Neutrophil (primary cell): ENCODE data around the gene MAPK1IP1L.
A peak's percentile ranks its signal among the peaks of the same experiment; 100 is the strongest.

Experiments used
- H3K27ac ChIP-seq: fragments of 200-600 bp; sonication (generic); 2 replicates; pipeline ENCODE4 v1.5.1; 2016; ENCODE audit warnings: mild to moderate bottlenecking, moderate library complexity
- H3K27me3 ChIP-seq: fragments of 200-600 bp; sonication (generic); 2 replicates; pipeline ENCODE4 v1.6.0; 2016; ENCODE audit warnings: mild to moderate bottlenecking
- H3K36me3 ChIP-seq: fragments of 200-600 bp; sonication (generic); 2 replicates; pipeline ENCODE4 v1.5.1; 2017
- H3K4me1 ChIP-seq, 2 experiments: fragments of 200-600 bp in 1 of 2; sonication (generic) in 1 of 2; 1 replicate in 1 of 2; 2 replicates in 1 of 2; pipeline versions ENCODE4 v1.5.1 to v1.6.1; 2013 to 2016; ENCODE audit warnings: low read depth in 1 of 2, low read length in 1 of 2, mild to moderate bottlenecking in 1 of 2, moderate library complexity in 1 of 2; ENCODE audit not compliant: control insufficient read depth in 1 of 2, insufficient read depth in 1 of 2
- H3K4me3 ChIP-seq, 2 experiments: fragments of 200-600 bp in 1 of 2; sonication (generic) in 1 of 2; 1 replicate in 1 of 2; 2 replicates in 1 of 2; pipeline ENCODE4 v1.5.1; 2013 to 2016; ENCODE audit warnings: low read depth in 1 of 2, low read length in 1 of 2, mild to moderate bottlenecking in 1 of 2, moderate library complexity in 1 of 2
- H3K9me3 ChIP-seq: fragments of 200-600 bp; sonication (generic); 2 replicates; pipeline ENCODE4 v1.5.1; 2016
- CTCF ChIP-seq: fragments of 200-600 bp; sonication (generic); IDR thresholded peaks from 2 replicates; pipeline ENCODE4 v1.5.1; 2016; ENCODE audit warnings: antibody characterized with exemption

MAPK1IP1L gene

GRCh38 chr14:55098561-55098898, 47.1 kb downstream of the MAPK1IP1L start:
- Histone ChIP-seq H3K4me1 (peaks cover 39 to 43% of the 10 kb centered on the region in 2 experiments), H3K36me3 (no peaks in the 10 kb centered on the region), H3K4me3 (no peak overlapping the region), H3K27ac (peak overlapping the region; percentile 67), H3K27me3 (no peaks in the 10 kb centered on the region), H3K9me3 (no peaks in the 10 kb centered on the region)
- no peak for TF ChIP-seq CTCF

DNA sequence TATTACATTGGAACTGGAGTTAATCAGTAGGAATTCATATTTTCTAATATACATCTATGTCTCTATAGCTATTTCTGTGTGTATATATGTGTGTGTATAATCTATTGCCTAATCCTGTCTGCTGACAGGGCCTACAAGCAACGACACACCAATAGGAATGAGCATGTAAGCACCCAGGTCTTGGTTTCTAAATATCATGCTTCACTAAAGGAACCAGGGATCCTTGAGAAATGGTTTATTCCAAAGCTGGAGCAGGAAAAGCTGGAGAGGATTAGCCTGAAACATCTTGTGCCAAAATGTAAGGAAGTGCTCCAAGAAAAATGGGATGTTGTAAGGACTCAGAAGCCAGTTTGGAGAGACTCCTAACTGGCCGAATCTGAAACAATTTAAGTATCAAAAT, 48.3 kb downstream of the MAPK1IP1L start:
- Histone ChIP-seq H3K4me3 (no peak overlapping the region), H3K4me1 (peaks cover 51 to 56% of the 10 kb centered on the region in 2 experiments), H3K9me3 (no peaks in the 10 kb centered on the region), H3K27me3 (no peaks in the 10 kb centered on the region), H3K36me3 (no peaks in the 10 kb centered on the region), H3K27ac (no peak overlapping the region)
- no peak for TF ChIP-seq CTCF

GRCh38 chr14:55101698-55102097, 50.3 kb downstream of the MAPK1IP1L start:
- Histone ChIP-seq H3K27me3 (no peaks in the 10 kb centered on the region), H3K4me1 (peaks cover 52 to 57% of the 10 kb centered on the region in 2 experiments), H3K9me3 (no peaks in the 10 kb centered on the region), H3K27ac (peak overlapping the region; percentile 82), H3K4me3 (no peak overlapping the region), H3K36me3 (no peaks in the 10 kb centered on the region)
- TF ChIP-seq CTCF, result no peak

DNA sequence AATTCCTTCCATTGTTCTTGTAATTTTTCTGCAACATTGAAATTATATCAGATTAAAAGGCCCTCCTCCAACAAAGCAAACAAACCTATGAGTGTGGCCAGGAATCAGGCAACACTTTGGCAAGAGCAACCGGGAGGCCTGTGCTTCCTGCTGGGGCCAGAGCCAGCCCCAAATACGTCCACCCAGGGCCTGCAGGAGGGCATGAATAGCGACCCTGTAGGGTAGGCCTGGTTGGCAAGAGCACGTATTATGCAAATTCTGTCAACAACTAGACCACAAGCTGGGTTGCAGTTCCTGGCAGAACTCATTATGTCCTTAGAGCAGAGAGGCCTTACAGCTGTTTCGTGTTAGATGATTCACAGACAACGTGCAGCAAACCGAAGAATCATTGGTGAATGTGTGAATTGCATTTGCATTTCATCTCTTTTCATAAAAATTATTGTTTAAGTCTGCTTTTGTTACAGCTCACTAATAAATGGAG, 50.7 kb downstream of the MAPK1IP1L start:
- H3K9me3 ChIP-seq, result no peaks in the 10 kb centered on the region
- H3K4me3 ChIP-seq, result no peak overlapping the region
- peak overlapping the region; percentile 82 for H3K27ac ChIP-seq
- H3K4me1 ChIP-seq, result peaks cover 52 to 57% of the 10 kb centered on the region in 2 experiments
- H3K36me3 ChIP-seq, result no peaks in the 10 kb centered on the region
- TF ChIP-seq CTCF, result no peak
- H3K27me3 ChIP-seq, result no peaks in the 10 kb centered on the region

DNA sequence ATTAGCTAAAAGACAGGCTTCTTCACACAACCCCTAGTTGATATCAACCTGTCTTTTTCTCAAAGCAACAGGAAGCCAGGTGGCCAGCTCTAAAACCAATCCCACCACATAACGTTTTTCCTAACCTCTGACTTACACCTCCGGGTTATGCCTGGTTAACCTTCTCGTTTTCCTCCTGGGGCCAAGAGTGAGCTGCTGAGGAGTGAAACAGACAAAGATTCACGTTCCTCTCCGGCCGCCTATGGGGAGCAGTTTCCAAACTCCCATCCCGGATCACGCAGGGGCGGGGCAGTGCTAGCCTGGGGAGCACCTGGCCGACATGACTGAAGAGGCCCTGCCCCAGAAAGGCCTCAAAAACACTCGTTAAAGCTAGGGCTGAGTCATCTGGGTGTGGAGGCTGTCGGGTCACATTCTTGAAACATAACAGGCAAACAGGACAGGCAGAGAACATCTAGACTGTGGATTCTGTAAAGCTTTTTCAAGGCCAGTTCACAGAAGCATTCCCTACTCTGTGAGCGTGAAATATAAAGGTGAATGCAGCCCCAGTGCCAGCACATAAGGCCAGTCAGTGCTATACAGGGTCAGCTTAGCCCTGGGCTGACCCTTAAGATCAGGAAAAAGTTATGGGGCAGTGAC, 51.7 kb downstream of the MAPK1IP1L start:
- Histone ChIP-seq H3K27me3 (no peaks in the 10 kb centered on the region), H3K36me3 (no peaks in the 10 kb centered on the region), H3K27ac (peak overlapping the region; percentile 82), H3K4me3 (peak overlapping the region in 1 of 2 experiments; percentile 13), H3K4me1 (peaks cover 56 to 59% of the 10 kb centered on the region in 2 experiments), H3K9me3 (no peaks in the 10 kb centered on the region)
- TF ChIP-seq CTCF, result no peak
